Fibroblast of mammary gland (primary cell): ENCODE data around the gene ABHD2.

Source experiments
- DNase-seq: peaks from one replicate; pipeline ENCODE4 v3.0.0-alpha.2; 2010; ENCODE audit warnings: low read depth
- H3K4me3 ChIP-seq: 2 replicates; pipeline ENCODE4 v1.5.1; 2011; ENCODE audit warnings: low read depth, mild to moderate bottlenecking, low read length, moderate library complexity; ENCODE audit not compliant: control insufficient read depth
- TF ChIP-seq, protein P1 (sequence below): conservative IDR thresholded peaks from 2 replicates; pipeline ENCODE4 v1.5.1; 2011; ENCODE audit warnings: low read depth, low read length, inconsistent platforms; ENCODE audit not compliant: control insufficient read depth, insufficient read depth

Gene ABHD2

DNA sequence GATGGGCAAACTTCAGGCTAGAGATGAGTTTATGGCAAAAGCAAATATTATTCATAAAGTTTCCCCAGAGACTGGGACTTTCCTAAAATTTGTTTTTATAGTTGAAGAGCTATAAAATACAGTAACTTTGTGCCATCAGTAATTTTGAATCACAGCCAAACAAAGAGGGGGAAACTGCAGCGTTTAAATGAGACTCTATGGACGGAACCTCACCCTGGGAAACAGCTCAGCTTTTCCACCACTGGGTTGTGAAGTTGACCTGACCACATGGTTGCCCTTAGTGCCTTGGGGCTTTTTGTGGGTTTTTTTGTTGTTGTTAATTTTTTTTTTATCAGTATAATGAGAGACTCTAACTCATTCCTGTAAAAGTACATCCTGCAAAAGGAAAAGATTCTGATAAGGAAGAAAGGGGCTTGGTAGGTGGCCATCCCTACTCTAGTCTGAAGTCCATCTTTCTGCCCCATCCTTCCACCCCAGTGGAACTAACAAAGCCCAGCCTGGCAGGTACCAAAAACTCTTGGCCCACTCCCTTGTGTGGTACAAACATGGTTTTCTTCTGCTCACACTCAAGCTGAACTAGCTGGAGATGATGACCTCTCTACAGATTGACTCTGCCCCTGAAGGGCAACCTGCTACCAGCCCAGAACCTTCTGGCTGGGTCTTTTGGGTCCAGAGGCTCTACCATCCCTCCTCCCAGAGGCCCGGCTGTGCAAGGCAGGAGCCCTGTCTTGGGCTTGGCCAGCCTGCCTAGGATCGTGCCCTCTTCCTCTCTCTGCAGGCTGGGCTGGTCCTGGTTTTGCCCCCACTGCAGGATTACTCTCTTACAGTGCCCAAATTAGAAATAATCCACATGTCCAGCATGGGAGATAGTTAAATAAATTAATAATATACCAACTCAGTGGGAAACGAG lies 92.0 kb downstream of the ABHD2 start:
- TF ChIP-seq, protein P1, sequence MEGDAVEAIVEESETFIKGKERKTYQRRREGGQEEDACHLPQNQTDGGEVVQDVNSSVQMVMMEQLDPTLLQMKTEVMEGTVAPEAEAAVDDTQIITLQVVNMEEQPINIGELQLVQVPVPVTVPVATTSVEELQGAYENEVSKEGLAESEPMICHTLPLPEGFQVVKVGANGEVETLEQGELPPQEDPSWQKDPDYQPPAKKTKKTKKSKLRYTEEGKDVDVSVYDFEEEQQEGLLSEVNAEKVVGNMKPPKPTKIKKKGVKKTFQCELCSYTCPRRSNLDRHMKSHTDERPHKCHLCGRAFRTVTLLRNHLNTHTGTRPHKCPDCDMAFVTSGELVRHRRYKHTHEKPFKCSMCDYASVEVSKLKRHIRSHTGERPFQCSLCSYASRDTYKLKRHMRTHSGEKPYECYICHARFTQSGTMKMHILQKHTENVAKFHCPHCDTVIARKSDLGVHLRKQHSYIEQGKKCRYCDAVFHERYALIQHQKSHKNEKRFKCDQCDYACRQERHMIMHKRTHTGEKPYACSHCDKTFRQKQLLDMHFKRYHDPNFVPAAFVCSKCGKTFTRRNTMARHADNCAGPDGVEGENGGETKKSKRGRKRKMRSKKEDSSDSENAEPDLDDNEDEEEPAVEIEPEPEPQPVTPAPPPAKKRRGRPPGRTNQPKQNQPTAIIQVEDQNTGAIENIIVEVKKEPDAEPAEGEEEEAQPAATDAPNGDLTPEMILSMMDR: no peak
- DNase-seq: no peak
- H3K4me3 ChIP-seq: no peak overlapping the region

DNA sequence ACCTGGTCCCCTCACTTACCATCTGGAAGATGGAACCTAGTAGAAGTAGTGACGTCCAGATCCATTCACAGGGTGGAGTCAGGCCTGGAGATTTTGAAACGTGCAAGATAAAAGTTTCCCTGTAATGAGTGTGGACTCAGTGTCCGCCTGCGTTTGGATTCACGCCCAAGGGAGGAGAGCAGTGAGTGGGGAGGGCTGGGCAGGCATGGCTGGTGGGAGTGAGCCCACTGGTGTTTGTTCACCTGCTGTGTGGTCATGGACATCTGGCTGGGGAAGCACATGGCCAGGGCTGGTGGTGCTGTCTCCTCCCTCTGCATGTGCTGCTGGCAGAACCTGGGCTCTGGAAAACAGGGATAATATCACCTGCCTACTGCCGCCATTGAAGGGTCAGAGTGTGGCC lies 96.1 kb downstream of the ABHD2 start:
- TF ChIP-seq, protein P1: no peak
- no peak overlapping the region for H3K4me3 ChIP-seq
- no peak for DNase-seq

DNA sequence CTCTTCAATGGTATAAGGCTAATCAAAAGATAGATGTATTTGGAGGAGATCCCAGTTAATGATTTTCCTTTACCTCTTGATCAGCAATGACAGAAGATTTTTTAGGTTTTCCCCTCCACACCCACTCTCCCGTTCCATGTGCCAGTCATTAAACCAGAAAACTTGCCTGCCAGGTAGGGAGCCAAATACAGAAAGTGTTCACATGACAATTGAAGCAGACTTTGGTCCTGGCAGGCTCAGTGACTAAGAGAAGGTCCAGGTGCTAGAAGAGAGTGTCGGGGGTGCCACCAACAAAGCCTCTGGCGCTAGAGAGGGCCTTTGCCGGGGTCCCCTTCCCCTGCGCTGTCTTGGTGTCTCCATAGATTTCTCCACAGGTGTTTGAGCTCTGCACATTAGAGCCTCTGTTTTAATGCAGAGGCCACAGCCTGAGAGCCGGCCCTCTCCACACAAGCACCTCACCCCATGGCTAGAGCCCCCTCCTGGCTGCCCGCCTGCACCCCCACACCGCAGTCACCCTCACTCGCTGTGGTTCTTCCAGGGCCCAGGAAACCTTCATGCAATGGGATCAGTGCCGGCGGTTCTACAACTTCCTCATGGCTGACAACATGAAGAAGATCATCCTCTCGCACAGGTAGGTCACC lies 96.8 kb downstream of the ABHD2 start:
- TF ChIP-seq, protein P1: no peak
- no peak overlapping the region for H3K4me3 ChIP-seq
- no peak for DNase-seq

DNA sequence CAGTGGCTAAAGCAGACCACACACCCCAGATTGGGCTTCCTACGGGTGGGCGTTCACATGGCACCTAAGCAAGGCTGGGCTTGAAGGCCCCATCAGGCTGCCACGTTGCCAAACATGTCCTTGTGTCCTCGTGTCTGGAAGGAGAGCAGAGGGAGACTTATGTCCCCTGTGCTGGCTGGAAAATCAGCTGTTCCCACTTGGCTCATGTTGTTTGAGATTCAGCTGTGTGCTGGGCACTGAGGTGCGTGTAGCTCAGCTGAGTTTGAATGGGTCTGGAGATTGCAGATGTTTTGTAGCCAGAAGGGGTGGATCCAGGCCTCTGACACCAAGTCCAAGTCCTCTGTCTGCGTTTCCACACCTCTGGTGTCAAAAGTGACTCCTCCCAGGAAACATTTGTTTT lies 98.5 kb downstream of the ABHD2 start:
- H3K4me3 ChIP-seq: no peak overlapping the region
- TF ChIP-seq, protein P1: no peak
- no peak for DNase-seq

DNA sequence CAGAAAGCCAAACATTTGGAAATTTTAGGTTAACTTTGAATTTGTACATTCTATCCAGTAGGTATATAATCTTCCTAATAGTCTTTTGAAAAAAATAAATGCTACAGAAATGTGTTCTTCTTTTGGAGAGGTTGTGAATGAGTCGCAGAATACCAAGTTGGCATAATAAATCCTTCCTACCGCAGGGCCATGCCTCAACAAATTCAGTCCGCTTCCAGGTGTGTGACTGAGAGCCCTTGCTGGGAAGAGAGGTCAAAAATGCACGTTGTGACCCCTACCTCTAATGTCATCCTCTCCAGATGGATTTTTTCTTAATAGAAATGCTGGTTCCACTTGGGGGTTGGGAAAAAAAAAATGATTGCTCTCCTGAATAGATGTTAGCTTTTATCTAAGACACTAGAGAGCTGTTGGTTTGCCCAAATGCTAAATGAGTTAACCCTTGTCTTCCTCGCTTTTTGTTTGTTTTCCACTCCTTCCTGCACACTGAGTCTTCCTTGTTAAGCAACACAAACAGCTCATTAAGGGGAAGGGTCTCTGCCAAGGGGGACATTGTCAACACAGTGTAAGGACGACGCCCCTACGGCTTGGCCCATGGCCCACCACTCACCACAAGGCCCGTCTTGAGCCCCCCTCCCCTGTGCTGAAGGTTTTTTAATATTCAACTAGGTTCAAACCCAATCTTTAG lies 99.2 kb downstream of the ABHD2 start:
- H3K4me3 ChIP-seq: no peak overlapping the region
- DNase-seq: no peak
- TF ChIP-seq, protein P1: no peak

DNA sequence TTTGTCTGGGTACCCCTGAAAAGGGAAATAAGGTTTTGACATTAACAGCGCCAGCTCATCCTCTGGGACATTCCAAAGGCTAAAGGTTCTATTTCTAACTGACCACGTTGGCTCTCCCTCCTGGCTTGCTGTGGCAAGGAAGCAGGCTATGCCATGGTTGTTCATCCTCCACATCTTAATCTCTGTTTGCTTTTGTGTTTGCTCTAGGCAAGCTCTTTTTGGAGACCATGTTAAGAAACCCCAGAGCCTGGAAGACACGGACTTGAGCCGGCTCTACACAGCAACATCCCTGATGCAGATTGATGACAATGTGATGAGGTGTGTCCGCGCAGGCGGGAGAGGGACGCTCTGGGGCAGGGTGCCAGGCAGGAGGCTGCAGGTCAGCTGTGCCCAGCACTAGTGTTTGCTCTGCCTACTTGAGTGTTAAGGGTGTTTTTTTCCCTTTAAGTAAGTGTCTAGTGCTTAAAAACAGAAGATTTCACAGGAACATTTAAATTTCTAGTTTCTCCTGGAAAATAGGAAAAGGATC lies 99.8 kb downstream of the ABHD2 start:
- no peak for DNase-seq
- TF ChIP-seq, protein P1: no peak
- H3K4me3 ChIP-seq: no peak overlapping the region
